Keratinocyte (primary cell): ENCODE data around the gene SMARCC1.

Experiments
- EZH2 ChIP-seq: IDR thresholded peaks from one replicate; pipeline ENCODE4 v1.6.1; 2012; ENCODE audit warnings: inconsistent platforms, mild to moderate bottlenecking, low read length, moderate library complexity
- TF ChIP-seq, protein P1 (sequence below), 3 experiments: IDR thresholded peaks in 1 of 3; conservative IDR thresholded peaks in 1 of 3; optimal IDR thresholded peaks in 1 of 3; 2 replicates in 2 of 3; 3 replicates in 1 of 3; pipeline versions ENCODE3 to v1.5.1; 2011; ENCODE audit warnings: low read length in 3 of 3, mild to moderate bottlenecking in 3 of 3, moderate library complexity in 2 of 3, control low read depth in 1 of 3, inconsistent platforms in 1 of 3; ENCODE audit not compliant: insufficient read depth in 2 of 3; ENCODE audit errors: extremely low read depth in 1 of 3

DNA sequence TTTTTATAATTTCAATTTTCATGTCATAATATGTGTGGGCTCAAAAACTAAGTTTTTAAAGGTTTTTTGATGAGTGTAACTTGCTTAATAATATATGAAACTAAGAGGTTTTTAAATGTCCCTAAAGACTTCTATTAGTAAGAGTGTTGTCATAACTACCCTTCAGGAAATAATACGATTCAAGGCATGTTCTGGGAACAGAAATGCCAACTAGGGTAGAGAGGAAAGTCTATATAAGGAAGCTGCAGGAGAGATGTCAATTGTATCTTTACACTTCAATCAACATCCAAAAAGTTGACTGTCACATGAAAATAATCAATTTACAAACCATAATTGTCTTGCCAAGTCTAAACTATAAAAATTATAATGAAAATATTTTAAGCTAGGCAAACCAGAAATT is 76.3 kb downstream of the SMARCC1 start:
- TF ChIP-seq, protein P1, sequence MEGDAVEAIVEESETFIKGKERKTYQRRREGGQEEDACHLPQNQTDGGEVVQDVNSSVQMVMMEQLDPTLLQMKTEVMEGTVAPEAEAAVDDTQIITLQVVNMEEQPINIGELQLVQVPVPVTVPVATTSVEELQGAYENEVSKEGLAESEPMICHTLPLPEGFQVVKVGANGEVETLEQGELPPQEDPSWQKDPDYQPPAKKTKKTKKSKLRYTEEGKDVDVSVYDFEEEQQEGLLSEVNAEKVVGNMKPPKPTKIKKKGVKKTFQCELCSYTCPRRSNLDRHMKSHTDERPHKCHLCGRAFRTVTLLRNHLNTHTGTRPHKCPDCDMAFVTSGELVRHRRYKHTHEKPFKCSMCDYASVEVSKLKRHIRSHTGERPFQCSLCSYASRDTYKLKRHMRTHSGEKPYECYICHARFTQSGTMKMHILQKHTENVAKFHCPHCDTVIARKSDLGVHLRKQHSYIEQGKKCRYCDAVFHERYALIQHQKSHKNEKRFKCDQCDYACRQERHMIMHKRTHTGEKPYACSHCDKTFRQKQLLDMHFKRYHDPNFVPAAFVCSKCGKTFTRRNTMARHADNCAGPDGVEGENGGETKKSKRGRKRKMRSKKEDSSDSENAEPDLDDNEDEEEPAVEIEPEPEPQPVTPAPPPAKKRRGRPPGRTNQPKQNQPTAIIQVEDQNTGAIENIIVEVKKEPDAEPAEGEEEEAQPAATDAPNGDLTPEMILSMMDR (optimal IDR thresholded peaks at IDR 0.05 in 1 of 3, IDR thresholded peaks at IDR 0.05 in 1 of 3, conservative IDR thresholded peaks at IDR 0.05 in 1 of 3; ENCODE audit: extremely low read depth in 1 of 3, insufficient read depth in 2 of 3, low read length in 3 of 3), result no peak
- no peak for TF ChIP-seq EZH2
